GM20431 (cell line): Measurements from ENCODE around the gene CCDC51.
"Not testable (repeated sequence)": the region's sequence is repeated elsewhere in the genome, so short reads cannot be mapped to it uniquely, and the experiment has no call there.

Experiments used
- in situ Hi-C: fragments of 300-500 bp; cut with MseI, MboI; formaldehyde crosslinking; loops from one replicate; pipeline ENCODE4 v1.15.0; 2020; ENCODE audit warnings: low sequenced_read_pairs; ENCODE audit not compliant: unreplicated experiment

CCDC51 gene

DNA sequence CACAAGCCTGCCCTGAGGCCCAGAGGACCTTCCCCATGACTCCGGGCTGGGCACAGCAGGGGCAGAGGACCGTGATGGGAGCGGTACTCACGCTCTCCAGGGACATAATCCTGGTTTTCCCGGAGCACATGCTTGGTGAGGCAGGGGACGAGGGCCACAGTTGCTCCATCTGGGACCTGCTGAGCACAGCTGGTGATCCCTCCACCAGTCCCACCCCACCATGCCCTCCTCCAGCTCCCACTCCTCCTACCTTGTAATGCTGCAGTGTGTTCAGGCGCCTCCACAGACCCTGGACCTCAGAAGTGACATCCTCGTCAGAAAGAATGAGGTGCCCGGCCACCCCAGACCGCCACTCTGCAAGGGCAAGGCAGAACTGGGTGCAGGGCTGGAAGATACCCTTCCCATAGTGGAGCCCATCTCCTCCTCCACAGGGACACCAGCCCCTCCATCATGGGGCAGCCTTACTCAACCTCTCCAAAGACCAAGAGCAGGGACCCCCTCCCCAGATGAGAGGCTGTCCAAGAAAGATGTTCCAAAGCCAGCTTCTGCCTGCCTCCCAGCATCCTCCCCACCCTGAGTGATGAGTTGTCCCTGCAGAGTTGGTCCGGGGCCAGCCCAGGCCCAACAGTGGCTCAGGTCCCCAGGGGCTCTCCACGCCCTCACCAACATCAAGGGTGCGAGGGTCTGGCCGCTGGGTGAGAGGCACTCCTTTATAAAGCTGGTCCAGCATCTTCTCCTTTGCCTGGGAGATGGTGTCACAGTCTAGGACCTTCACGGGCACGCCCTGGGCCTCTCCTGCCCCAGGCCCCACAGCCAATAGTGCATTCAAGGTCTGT is 29.5 kb downstream of the CCDC51 start:
- in situ Hi-C loops = no loop called here

GRCh38 chr3:48409291-48410201 is 30.4 kb downstream of the CCDC51 start:
- in situ Hi-C loops = no loop called here

- in situ Hi-C loops = no loop called here
Observed at GRCh38 chr3:48408823-48409281, 31.1 kb downstream of the CCDC51 start.

DNA sequence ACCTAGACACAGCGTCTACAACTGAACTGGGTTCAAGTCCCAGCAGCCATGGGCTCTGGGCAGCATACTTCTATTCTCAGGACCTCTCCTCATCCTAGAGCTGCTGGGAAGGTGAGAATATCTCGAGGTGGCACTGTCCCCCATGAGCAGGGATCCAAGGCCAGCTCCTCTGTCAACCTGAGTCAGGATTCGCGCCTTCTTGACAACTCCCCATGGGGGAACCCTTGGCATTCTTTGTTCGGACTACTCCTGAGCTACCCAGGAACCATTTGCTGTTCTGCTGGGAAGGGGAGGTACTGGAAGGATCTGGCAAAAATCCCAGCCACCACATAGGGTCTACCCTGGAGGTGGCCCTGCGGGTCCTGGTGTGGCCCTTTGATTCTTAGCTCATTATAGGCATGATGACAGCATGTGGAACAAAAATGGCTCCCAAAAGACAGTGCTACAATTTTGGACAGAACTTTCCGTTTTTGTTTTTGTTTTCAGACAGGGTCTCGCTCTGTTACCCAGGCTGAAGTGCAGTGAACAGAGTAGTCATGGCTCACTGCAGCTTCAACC is 32.3 kb downstream of the CCDC51 start:
- in situ Hi-C loops = no loop called here

GRCh38 chr3:48406443-48407431 is 33.2 kb downstream of the CCDC51 start:
- in situ Hi-C loops = no loop called here

- in situ Hi-C loops = no loop called here
Observed at GRCh38 chr3:48405971-48406370, 33.9 kb downstream of the CCDC51 start.

GRCh38 chr3:48405343-48405881 is 34.5 kb downstream of the CCDC51 start:
- in situ Hi-C loops = no loop called here

GRCh38 chr3:48404440-48405342 is 35.2 kb downstream of the CCDC51 start:
- in situ Hi-C loops = no loop called here

DNA sequence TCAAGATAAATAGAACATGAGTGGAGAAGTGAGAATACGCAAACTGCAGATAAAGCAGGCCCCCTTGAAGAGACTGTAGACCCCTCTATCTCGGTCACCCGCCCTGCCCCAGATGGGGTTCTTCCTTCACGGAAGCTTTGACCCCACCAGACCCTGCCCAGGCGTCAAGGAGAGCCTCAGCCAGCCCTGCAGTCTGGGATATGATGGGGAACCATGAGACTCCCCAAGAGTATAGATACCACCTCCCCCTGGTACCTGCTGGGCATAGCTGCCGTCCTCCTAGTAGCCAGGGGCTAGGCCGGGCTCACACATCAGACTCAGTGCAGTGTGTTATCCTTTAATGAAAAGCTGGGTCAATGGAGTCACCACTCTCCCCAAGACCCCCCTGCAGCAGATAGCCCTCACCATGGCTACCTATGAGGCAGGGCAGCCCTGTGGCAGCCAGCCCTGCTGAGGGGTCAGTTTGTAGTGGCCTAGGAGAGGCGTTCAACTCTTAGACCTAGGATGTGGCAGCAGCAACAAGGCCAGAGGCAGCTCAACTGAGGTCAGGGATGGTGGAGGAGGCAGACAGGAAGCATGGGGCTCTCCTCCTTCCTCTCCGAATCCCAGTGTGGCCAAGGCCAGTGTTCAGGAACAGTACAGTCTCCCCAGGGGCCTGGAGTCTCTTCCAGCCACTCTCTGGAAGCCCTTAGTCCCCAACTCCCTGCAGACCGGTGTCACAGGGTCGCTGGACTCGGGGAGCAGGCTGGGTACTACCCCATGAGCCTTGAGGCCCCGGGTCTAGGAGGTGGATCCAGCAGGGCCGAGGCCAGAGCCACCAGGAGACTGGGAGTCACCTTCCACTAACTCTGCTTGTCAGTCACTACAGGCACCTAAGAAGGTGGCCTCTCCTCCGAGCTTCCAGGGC is 36.1 kb downstream of the CCDC51 start:
- in situ Hi-C loops = no loop called here

DNA sequence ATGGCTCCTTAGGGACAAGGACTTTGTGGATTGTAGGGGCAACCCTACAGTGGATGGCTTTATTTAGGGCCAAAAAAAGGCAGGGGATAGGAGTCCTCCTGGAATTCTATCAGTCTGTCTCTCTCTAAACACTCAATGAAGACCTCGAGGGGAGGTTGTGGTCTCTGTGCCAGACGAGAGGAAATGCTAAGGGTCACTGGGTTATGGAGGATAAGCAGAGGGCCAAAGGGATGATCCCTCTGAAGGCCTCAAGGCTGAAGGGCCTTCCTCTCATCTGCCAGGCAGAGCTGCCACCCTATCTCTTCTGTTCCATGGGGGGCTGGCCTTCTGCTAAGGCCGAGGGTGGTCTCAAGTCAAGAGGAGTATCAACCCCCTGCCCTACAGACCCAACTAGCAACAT is 37.0 kb downstream of the CCDC51 start:
- in situ Hi-C loops = no loop called here

GRCh38 chr3:48402281-48402732 is 37.6 kb downstream of the CCDC51 start:
- in situ Hi-C loops = no loop called here

- in situ Hi-C loops = not testable (repeated sequence)
Observed at GRCh38 chr3:48401434-48401901, 38.5 kb downstream of the CCDC51 start.

- in situ Hi-C loops = no loop called here
Observed at GRCh38 chr3:48400824-48401433, 39.0 kb downstream of the CCDC51 start.

DNA sequence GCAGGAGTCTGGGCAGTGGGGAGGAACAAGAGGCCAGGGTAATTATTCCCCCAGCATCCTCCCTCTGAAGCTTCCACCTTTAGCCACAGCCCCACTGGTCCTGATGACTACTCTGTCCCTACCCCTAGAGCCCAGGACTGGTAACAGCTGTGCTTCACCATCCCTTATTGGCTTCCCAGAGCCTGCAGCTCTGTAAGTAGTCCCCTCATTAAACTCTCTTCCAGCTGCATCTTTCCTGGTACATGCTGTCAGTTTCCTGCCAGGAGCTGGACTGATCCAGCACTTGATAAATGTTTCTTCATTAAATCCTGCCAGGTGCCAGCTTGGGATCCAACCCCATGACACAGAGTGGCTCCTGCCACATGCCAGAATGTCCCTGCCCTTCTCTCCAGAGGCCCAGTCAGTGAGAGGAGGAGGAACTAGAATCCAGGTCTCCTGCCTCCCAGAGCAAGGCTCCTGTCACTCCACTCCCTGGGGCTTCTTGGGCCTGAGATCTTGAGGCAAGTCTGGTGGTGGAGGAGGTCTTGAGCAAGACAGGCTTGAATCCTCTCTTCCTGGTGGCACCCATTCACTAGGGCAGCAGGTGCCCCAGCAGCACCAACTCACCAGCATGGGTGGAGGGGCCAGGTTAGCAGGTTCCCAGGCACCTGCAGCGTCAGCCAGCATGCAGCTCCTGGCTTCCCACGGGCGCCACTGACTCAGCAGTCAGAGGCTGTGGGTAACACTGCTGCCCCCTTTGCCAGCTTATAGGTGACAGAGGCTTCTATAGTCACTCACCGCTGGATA is 40.3 kb downstream of the CCDC51 start:
- in situ Hi-C loops = no loop called here

DNA sequence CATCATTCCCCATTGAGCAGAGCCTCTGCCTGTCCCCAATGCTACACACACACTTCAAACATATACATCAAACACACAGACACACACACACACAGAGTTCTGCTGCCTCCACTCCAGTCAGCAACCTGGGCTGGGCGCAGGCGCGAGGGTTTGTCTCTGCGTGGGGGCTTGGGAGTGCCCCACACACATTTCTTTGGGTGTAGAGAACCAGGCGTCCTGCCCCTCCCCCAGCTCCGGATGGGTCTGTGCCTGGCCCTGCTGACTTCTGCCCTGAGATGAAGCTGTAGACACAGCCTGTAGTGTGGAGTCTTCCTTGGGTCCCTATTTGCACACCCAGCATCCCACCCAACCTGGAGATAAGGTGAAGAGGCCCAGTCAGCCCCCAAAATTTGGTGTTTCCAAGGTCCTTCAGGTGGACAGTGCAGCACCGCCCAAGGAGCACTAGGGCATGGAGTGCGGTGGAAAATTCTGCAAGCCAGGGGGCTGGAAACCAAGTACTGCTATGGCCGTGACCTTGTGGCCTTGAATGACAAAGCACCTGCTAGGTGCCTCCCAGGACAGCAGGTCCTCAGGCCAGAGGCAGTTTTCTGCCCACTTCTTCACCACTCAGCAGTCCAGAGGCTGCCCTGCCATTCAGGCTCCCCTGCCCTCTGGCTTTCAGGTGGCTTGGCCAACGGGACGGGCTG is 41.1 kb downstream of the CCDC51 start:
- in situ Hi-C loops = no loop called here
